DND-41 (cell line): ENCODE data around the gene SYCE1L.
"Not testable (repeated sequence)": the region's sequence is repeated elsewhere in the genome, so short reads cannot be mapped to it uniquely, and the experiment has no call there.

ENCODE experiments used
- ATAC-seq: fragments of 200-7000 bp; cut with Tn5 transposase; 3 replicates; pipeline ENCODE4 v1.9.1; 2021; ENCODE audit warnings: low read depth; ENCODE audit not compliant: insufficient read depth
- DNase-seq: peaks from one replicate; pipeline ENCODE4 v3.0.0-alpha.2; 2020
- H2AFZ ChIP-seq: 2 replicates; pipeline ENCODE4 v1.6.0; 2012; ENCODE audit warnings: low read depth, low read length
- H3K27ac ChIP-seq: 2 replicates; pipeline ENCODE4 v1.5.1; 2012; ENCODE audit warnings: low read length, inconsistent platforms
- H3K27me3 ChIP-seq: fragments of 200-600 bp; sonication (generic); 2 replicates; pipeline ENCODE4 v1.6.0; 2012; ENCODE audit warnings: low read length, mild to moderate bottlenecking, inconsistent platforms; ENCODE audit not compliant: insufficient read depth, poor library complexity
- H3K36me3 ChIP-seq: 2 replicates; pipeline ENCODE4 v1.5.1; 2012; ENCODE audit warnings: low read length, inconsistent platforms; ENCODE audit not compliant: insufficient read depth
- H3K4me1 ChIP-seq: 2 replicates; pipeline ENCODE4 v1.5.1; 2012; ENCODE audit warnings: mild to moderate bottlenecking, low read length; ENCODE audit not compliant: insufficient read depth
- H3K4me2 ChIP-seq: 2 replicates; pipeline ENCODE4 v1.6.0; 2012; ENCODE audit warnings: mild to moderate bottlenecking, moderate library complexity, low read length, inconsistent platforms; ENCODE audit not compliant: insufficient read depth
- H3K4me3 ChIP-seq, 2 experiments: fragments of 200-600 bp in 1 of 2; shearing (Covaris generic) in 1 of 2; 2 replicates each; pipeline ENCODE4 v1.5.1; 2012 to 2016; ENCODE audit warnings: inconsistent platforms in 2 of 2, low read length in 2 of 2, mild to moderate bottlenecking in 2 of 2, low read depth in 1 of 2, moderate library complexity in 1 of 2
- H3K79me2 ChIP-seq: 2 replicates; pipeline ENCODE4 v1.6.0; 2012; ENCODE audit warnings: low read length, inconsistent platforms; ENCODE audit not compliant: insufficient read depth
- H3K9ac ChIP-seq: 2 replicates; pipeline ENCODE4 v1.6.0; 2012; ENCODE audit warnings: low read depth, mild to moderate bottlenecking, inconsistent platforms, low read length, moderate library complexity
- H3K9me3 ChIP-seq: 2 replicates; pipeline ENCODE4 v1.5.1; 2012; ENCODE audit warnings: low read length, moderate library complexity, mild to moderate bottlenecking, inconsistent platforms; ENCODE audit not compliant: insufficient read depth, severe bottlenecking
- H4K20me1 ChIP-seq: 2 replicates; pipeline ENCODE4 v1.6.0; 2012; ENCODE audit warnings: low read length; ENCODE audit not compliant: insufficient read depth
- CTCF ChIP-seq: IDR thresholded peaks from 2 replicates; pipeline ENCODE4 v1.5.1; 2012; ENCODE audit warnings: borderline replicate concordance, low read length, moderate library complexity, mild to moderate bottlenecking; ENCODE audit not compliant: poor library complexity, severe bottlenecking; ENCODE audit errors: extremely low read depth
- EZH2 ChIP-seq: IDR thresholded peaks from 3 replicates; pipeline ENCODE4 v1.6.1; 2012; ENCODE audit warnings: borderline replicate concordance, low read depth, mild to moderate bottlenecking, moderate library complexity, low read length, inconsistent platforms; ENCODE audit not compliant: severe bottlenecking

SYCE1L gene

GRCh38 chr16:77238593-77238992 is 39.4 kb downstream of the SYCE1L start:
- H3K4me2 ChIP-seq, result no peak overlapping the region
- TF ChIP-seq EZH2 (no peak), CTCF (no peak)
- H2AFZ ChIP-seq, result no peak overlapping the region
- no peak overlapping the region for H3K4me3 ChIP-seq
- H3K9ac ChIP-seq, result no peak overlapping the region
- peaks cover 3% of the 10 kb centered on the region; the same call in 1 of the 2 replicates for H3K4me1 ChIP-seq
- no peaks in the 10 kb centered on the region for H3K9me3 ChIP-seq
- H3K27me3 ChIP-seq, result no peaks in the 10 kb centered on the region
- H3K27ac ChIP-seq, result no peak overlapping the region
- H3K79me2 ChIP-seq, result no peaks in the 10 kb centered on the region
- no peak for ATAC-seq
- no peak for DNase-seq
- no peaks in the 10 kb centered on the region for H4K20me1 ChIP-seq
- no peaks in the 10 kb centered on the region for H3K36me3 ChIP-seq

- not testable (repeated sequence) for H3K4me3 ChIP-seq, H3K36me3 ChIP-seq, DNase-seq, H3K27ac ChIP-seq, H3K27me3 ChIP-seq, H4K20me1 ChIP-seq, H3K9me3 ChIP-seq, H3K79me2 ChIP-seq, H3K9ac ChIP-seq, ATAC-seq, H3K4me2 ChIP-seq, H2AFZ ChIP-seq, H3K4me1 ChIP-seq
Observed at GRCh38 chr16:77242471-77242870, 43.3 kb downstream of the SYCE1L start.

GRCh38 chr16:77246150-77246549 is 46.9 kb downstream of the SYCE1L start:
- no peaks in the 10 kb centered on the region for H3K36me3 ChIP-seq
- DNase-seq (no peak), ATAC-seq (no peak)
- no peaks in the 10 kb centered on the region for H3K4me1 ChIP-seq
- H3K27me3 ChIP-seq, result no peaks in the 10 kb centered on the region
- no peak overlapping the region for H3K27ac ChIP-seq
- no peak overlapping the region for H3K9ac ChIP-seq
- no peaks in the 10 kb centered on the region for H3K79me2 ChIP-seq
- no peak overlapping the region for H2AFZ ChIP-seq
- H3K4me3 ChIP-seq, result no peak overlapping the region
- no peak overlapping the region for H3K4me2 ChIP-seq
- no peaks in the 10 kb centered on the region for H4K20me1 ChIP-seq
- no peaks in the 10 kb centered on the region for H3K9me3 ChIP-seq
- TF ChIP-seq CTCF (no peak), EZH2 (no peak)

GRCh38 chr16:77250400-77250799 is 51.2 kb downstream of the SYCE1L start:
- no peaks in the 10 kb centered on the region for H3K36me3 ChIP-seq
- no peak overlapping the region for H3K9ac ChIP-seq
- H3K4me3 ChIP-seq, result no peak overlapping the region
- no peaks in the 10 kb centered on the region for H3K4me1 ChIP-seq
- no peak for ATAC-seq
- H3K4me2 ChIP-seq, result no peak overlapping the region
- no peak for DNase-seq
- H2AFZ ChIP-seq, result no peak overlapping the region
- TF ChIP-seq EZH2 (no peak), CTCF (no peak)
- H3K79me2 ChIP-seq, result no peaks in the 10 kb centered on the region
- no peaks in the 10 kb centered on the region for H4K20me1 ChIP-seq
- no peak overlapping the region for H3K27ac ChIP-seq
- no peaks in the 10 kb centered on the region for H3K27me3 ChIP-seq
- no peaks in the 10 kb centered on the region for H3K9me3 ChIP-seq
